Activated CD8-positive, alpha-beta memory T cell treated with anti-CD3 and anti-CD28 coated beads for 24 hours (primary cell): ENCODE measurements around the gene ITPR3.
A peak's percentile ranks its signal among the peaks of the same experiment; 100 is the strongest.

Experiments
- DNase-seq: peaks from one replicate; pipeline ENCODE4 v3.0.0-alpha.2; 2020

Gene ITPR3

DNA sequence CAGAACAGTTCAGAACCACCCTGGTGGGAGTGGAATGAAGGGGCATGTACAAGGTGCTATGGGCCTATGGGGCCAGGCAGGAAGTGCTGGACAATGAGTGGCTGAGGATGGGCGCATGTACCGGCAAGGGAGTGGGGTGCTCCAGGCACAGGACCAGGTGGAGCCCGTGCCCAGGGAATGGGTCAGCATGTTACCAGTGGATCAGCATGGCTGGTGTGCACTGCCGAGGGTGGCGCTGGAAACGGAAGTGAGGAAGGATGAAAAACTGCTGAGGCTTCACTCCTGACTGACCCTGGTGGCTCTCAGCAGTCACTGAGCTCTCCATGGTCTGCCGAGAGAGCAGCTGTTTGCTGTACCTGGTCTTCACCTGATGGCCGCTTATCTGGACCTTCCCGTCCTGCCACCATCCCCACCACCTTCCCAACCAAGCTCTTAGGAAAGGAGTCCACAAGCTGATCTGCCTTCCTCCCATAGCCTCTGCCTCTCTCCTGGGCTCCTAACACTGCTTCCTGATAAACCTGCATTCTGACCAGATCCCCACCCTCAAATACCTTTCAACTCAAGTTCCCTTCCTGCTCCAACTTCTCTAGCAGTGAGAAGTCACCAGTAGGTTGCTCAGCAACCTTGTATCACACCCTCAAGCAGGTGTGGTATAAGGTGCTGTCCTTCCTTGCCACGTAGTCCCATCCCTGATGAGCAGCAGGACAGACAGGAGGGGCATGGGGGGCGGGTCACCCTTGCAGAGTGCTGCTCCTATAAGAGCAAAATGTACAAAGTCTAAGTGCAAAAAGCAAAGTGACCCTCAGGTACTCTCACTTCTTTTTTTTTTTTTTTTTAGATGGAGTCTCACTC, 83.3 kb downstream of the ITPR3 start:
- DNase-seq: no peak

DNA sequence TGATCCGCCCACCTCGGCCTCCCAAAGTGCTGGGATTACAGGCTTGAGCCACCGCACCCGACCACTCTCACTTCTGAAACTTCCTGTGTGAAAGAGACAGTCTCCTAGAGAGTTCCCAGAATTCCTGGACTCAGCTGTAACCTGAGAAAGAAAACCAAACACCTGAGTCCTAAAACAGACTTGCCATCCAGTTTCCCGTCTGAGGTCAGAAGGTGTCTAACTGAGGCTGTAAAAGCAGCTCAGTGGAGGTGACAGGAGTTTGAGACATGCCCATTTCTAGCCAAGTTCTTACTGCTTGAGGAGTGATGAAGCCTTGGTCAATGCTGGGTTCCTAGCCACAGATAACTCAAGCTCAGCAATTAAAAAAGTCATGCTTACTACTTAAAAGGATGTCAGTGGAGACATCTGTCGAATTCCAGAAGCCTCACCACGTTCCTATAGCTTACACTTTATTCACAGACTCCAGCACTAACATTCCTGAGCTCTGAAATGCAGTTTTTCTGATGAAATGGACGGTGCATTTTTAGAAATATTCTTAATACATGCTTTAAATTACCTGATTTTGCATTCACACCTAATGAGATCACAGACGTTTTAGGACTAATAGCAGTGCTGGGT, 84.3 kb downstream of the ITPR3 start:
- DNase-seq: no peak

GRCh38 chr6:33705955-33706725, 85.0 kb downstream of the ITPR3 start:
- DNase-seq: no peak

DNA sequence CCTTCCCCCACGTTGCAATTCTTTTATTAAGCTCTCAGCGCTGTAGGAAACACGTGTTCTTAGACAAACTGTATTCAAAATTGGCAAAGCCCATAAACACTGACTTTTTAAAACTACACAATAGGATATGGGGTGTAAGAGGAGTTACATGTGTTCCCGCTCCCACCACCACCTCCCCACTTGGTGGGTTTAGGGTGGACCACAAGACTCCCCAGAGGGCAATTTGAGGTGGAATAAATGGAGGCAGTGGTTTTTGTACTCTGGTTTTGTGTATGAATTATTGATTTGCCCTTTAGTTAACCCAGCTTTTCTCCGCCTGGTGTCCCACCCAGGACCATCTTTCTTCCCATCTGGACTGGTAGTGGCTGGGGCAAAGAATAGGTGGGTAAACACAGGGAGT, 86.6 kb downstream of the ITPR3 start:
- no peak for DNase-seq

DNA sequence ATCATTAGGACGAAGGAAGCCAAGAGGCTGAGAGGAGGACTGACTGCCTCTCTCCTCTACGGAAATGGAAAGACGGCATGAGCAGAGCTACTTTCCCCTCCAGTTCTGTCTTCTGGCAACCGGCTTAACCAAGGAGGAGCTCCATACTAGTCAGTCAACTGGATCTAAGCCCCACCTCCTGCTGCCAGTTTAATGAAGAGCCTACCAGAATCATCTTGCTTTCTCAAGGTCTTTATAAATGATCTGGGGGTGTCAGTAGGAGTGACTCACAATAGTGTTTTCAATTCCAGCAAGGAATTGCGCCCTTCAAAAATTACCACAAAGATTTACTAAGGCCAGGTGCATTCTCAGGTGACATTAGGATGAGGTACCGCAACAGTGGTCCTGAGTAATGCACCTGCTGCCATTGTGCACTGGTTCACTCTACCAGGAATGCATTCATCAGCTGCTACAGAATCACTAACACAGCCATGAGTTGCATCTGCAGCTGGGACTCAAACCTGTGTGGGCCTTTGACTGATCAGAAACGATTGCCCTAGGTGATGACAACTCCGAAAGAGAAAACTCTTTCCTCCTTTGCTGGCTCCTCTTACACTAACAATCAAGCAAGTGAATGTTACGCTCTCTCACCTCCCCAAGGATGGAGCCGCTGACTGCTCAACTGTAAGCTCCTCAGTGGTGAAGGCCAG, 87.5 kb downstream of the ITPR3 start:
- DNase-seq: no peak

- DNase-seq: no peak
These were observed 88.6 kb downstream of the ITPR3 start for GRCh38 chr6:33709605-33710295.

- DNase-seq: no peak
These were observed 89.4 kb downstream of the ITPR3 start for GRCh38 chr6:33710296-33711121.

DNA sequence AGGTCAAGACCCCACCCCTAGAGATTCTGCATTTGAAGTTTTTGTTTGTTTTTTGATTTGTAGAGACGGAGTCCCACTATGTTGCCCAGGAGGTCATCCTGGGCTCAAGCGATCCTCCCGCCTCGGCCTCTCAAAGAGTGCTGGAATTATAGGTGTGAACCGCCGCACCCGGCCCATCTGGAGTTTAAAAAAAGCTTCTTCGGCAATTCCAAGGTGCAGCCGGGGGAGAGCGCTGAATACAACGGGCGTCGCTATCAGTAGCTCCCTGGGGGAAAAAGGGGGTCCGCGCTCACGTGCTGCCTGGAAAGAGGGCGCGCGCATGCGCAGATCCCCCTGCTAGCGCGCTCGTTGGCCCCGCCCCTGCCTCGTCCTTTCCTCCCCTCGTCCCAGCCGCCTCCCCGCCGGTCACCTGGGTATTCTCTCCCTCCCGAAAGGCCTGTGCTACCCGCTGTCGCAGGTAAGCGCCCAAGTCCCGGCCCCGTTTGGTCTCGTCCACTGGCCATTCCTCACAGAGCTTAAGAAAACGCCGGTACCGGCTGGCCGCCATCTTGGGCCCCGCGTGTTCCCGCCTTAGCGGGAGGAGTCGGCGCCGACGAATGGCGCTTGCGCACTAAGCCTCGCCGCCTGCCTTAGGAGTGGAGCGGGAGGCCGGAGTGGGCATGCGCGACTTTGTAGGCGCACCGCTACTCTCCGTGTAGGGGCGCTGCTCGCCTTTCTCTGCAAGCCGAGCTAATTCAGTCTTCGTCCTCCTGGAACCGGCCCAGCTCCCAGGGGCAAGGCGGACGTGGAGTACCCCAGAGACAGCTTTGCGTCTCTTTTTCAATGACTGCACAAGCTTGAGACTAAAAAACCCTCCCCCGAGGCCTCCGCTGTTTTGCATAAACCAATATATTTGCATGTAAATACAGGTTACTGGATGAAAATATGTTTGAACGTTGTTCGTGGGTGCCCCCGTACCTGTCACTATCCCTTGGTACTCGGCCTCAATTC, 90.3 kb downstream of the ITPR3 start, which contains the start of gene UQCC2:
UQCC2 (minus strand) TSS at position 561 of the 990 bp plus-strand sequence; CDS start at position 547, 14 bp downstream.
- peak; percentile 99 for DNase-seq

DNA sequence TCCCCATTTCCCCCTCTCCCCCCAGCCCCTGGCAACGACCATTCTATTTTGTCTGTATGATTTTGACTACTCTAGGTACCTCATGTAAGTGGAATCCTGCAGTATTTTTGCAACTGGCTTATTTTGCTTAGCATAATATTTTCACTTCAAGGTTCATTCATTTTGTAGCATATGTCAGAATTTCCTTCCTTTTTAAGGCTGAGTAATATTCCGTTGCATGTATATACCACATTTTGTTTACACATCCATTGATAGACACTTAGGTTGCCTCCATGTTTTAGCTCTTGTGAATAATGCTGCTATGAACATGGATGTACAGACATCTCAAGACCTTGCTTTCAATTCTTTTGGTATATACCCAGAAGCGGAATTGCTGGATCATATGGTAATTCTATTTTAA, 91.8 kb downstream of the ITPR3 start:
- no peak for DNase-seq

- DNase-seq: no peak
These were observed 92.7 kb downstream of the ITPR3 start for GRCh38 chr6:33713786-33714185.

DNA sequence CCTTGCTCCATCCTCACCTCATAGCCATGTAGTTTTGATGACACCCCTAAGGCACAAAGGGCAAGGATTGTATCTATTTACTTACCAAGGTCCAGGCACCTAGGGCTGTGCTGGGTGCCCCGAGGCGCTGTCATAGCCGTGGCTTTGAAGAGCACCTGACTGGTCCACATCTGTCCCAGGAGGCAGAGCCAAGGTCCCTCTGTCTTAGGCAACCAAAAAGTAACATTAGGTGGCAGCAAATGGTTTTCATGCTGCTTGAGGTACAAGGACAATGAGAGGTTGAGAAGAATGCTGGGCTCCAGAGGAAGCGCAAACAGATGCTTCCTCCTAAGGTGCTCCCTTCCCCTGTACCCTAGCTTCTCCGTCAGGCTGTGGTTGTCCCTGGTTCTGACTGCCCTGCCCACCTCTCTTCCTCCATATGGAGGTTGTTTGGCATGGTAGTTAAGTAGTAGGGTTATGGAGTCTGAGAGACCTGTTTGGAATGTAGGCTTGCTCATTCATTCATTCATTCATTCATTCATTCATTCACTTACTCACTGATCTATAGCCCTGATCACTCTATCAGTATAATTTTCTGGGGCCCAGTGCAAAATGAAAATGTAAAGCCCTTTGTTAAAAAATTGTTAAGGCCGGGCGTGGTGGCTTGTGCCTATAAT, 93.4 kb downstream of the ITPR3 start:
- no peak for DNase-seq

GRCh38 chr6:33716379-33716778, 95.3 kb downstream of the ITPR3 start:
- DNase-seq: no peak

GRCh38 chr6:33716890-33717632, 95.9 kb downstream of the ITPR3 start:
- DNase-seq: no peak

DNA sequence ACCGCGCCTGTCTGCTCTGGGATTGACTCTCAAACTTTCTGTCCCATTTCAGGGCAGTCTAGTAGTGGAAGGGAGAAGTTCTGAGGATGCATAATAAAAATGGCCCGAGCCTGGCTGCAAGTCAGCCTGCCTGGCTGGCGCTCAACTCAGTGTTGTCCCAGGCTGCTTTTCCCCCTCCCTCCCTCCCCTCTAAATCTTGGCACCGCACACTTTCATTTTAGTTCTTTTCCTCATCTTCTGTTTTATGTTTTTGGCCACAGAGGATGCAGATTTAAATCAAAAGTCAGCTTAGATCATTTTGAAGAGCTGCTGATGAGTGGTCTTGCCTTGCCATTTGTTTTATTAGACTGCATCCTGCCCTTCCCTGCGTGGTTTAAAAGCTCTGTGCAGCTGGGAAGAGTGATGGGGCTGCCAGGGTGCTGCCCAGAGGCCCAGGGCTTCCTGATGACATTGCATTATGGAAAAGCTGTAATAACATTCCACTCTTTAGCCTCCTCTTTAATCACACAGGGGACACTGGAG, 96.9 kb downstream of the ITPR3 start:
- DNase-seq: no peak

DNA sequence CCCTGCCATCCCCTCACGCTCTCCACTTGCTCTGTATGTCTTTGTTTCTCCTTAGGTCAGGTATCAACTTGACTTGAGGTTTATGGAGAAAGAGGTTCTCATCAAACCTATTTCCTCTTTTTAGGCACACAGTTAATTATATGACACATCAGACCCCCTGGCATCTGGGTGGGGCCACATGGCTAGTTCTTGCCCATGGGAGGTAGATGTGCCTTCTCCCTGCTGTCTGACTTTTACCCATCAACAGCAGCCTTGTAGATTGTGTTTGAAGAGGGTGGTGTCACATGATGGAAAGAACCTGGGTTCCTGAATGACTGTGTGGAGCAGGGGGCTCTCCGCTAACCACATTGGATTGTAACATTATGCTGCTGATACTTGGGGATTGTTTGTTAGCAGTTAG, 97.6 kb downstream of the ITPR3 start:
- DNase-seq: no peak

GRCh38 chr6:33719326-33719987, 98.3 kb downstream of the ITPR3 start:
- no peak for DNase-seq

- DNase-seq: no peak
These were observed 99.9 kb downstream of the ITPR3 start for GRCh38 chr6:33720998-33721397.

GRCh38 chr6:33721508-33721907, 100.4 kb downstream of the ITPR3 start:
- no peak for DNase-seq
